ENCODE results near the gene ELOA. TPM values are rescaled to one million over a fixed set of nuclear protein-coding genes. Genes with fewer than 3 reads are reported as not detected.

The ELOA gene, protein sequence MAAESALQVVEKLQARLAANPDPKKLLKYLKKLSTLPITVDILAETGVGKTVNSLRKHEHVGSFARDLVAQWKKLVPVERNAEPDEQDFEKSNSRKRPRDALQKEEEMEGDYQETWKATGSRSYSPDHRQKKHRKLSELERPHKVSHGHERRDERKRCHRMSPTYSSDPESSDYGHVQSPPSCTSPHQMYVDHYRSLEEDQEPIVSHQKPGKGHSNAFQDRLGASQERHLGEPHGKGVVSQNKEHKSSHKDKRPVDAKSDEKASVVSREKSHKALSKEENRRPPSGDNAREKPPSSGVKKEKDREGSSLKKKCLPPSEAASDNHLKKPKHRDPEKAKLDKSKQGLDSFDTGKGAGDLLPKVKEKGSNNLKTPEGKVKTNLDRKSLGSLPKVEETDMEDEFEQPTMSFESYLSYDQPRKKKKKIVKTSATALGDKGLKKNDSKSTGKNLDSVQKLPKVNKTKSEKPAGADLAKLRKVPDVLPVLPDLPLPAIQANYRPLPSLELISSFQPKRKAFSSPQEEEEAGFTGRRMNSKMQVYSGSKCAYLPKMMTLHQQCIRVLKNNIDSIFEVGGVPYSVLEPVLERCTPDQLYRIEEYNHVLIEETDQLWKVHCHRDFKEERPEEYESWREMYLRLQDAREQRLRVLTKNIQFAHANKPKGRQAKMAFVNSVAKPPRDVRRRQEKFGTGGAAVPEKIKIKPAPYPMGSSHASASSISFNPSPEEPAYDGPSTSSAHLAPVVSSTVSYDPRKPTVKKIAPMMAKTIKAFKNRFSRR
- total RNA-seq (2022) = 32.4 and 36.5 TPM in 2 replicates
- Bru-seq, nascent RNA = percentile 78 among the genes with signal in this experiment
- BruChase-seq, experiment 1, labeled RNA remaining after a 6-hour chase = percentile 89 among the genes with signal in this experiment
- BruChase-seq, experiment 2, labeled RNA remaining after a 2-hour chase = percentile 93 among the genes with signal in this experiment
- long read RNA-seq, full-length matches to known transcripts = 26 of 40 reads
- long read RNA-seq, partial matches to known transcripts = 9 of 40 reads
- long read RNA-seq, other reads (novel, unspliced or antisense) = 5 of 40 reads

GRCh38 chr1:23743287-23744152 lies at the start of gene ELOA:
Gene ELOA (plus strand): TSS chr1:23743471. CDS start chr1:23743504, 33 bp downstream.
- intact Hi-C loops (cut with micrococcal nuclease; ENCODE audit: unreplicated experiment) = no loop called here
- CTCF ChIA-PET = interaction anchor here (0.6 to 1.3 kb wide), 3 partner anchors 16 to 121 kb away, joined by 3 to 4 read pairs (median 3); partner anchors contain the start of gene RPL11
- TF ChIP-seq, protein P1, sequence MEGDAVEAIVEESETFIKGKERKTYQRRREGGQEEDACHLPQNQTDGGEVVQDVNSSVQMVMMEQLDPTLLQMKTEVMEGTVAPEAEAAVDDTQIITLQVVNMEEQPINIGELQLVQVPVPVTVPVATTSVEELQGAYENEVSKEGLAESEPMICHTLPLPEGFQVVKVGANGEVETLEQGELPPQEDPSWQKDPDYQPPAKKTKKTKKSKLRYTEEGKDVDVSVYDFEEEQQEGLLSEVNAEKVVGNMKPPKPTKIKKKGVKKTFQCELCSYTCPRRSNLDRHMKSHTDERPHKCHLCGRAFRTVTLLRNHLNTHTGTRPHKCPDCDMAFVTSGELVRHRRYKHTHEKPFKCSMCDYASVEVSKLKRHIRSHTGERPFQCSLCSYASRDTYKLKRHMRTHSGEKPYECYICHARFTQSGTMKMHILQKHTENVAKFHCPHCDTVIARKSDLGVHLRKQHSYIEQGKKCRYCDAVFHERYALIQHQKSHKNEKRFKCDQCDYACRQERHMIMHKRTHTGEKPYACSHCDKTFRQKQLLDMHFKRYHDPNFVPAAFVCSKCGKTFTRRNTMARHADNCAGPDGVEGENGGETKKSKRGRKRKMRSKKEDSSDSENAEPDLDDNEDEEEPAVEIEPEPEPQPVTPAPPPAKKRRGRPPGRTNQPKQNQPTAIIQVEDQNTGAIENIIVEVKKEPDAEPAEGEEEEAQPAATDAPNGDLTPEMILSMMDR (IDR thresholded peaks at IDR 0.05; ENCODE audit: unreplicated experiment) = no peak
- peaks cover 13% of the 10 kb centered on the region for H3K4me1 Mint-ChIP-seq (ENCODE audit: low read depth, unreplicated experiment)
- no peaks in the 10 kb centered on the region for H3K9me3 Mint-ChIP-seq (ENCODE audit: low read depth, unreplicated experiment)
- H3K36me3 Mint-ChIP-seq (ENCODE audit: insufficient read depth, unreplicated experiment) = peaks cover 40% of the 10 kb centered on the region
- H3K27me3 Mint-ChIP-seq (ENCODE audit: unreplicated experiment) = no peaks in the 10 kb centered on the region
- DNase-seq = peak; percentile 67
- peak within 1 kb of the TSS; percentile 76 for H3K4me3 Mint-ChIP-seq (ENCODE audit: low read depth, unreplicated experiment)
- BruUV-seq (replicated peaks) = no TSS peak
- peak within 1 kb of the TSS; percentile 17 for H3K27ac Mint-ChIP-seq (ENCODE audit: unreplicated experiment)

GRCh38 chr1:23693599-23693998 lies 49.7 kb upstream of the ELOA start:
- TF ChIP-seq, protein P1 (IDR thresholded peaks at IDR 0.05; ENCODE audit: unreplicated experiment) = no peak
- peaks cover 38% of the 10 kb centered on the region for H3K4me1 Mint-ChIP-seq (ENCODE audit: low read depth, unreplicated experiment)
- CTCF ChIA-PET = no interaction called here
- no peaks in the 10 kb centered on the region for H3K9me3 Mint-ChIP-seq (ENCODE audit: low read depth, unreplicated experiment)
- H3K27me3 Mint-ChIP-seq (ENCODE audit: unreplicated experiment) = no peaks in the 10 kb centered on the region
- peaks cover 72% of the 10 kb centered on the region for H3K36me3 Mint-ChIP-seq (ENCODE audit: insufficient read depth, unreplicated experiment)
- peak overlapping the region; percentile 83 for H3K27ac Mint-ChIP-seq (ENCODE audit: unreplicated experiment)
- H3K4me3 Mint-ChIP-seq (ENCODE audit: low read depth, unreplicated experiment) = peak overlapping the region; percentile 77
- intact Hi-C loops (cut with micrococcal nuclease; ENCODE audit: unreplicated experiment) = no loop called here
- no TSS peak for BruUV-seq (replicated peaks)
- DNase-seq = no peak

DNA sequence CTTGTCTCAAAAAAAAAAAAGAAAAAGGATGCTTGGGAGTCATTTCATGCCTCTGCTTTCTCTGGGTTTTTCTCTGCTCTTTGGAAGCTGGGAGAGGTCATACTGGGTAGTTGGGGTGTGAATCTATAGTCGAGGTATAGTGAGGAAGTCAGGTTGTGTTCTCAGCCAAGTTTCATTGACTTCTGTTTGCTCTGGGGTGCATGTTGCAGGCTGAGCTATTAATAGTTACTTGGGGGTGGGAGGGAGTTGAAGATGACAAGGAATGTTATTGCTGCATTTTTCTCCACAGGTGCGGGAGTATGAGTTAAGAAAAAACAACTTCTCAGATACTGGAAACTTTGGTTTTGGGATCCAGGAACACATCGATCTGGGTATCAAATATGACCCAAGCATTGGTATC lies 48.9 kb upstream of the ELOA start:
- Mint-ChIP-seq H3K36me3 (ENCODE audit: insufficient read depth, unreplicated experiment) (peaks cover 75% of the 10 kb centered on the region), H3K27me3 (ENCODE audit: unreplicated experiment) (no peaks in the 10 kb centered on the region), H3K4me1 (ENCODE audit: low read depth, unreplicated experiment) (peaks cover 38% of the 10 kb centered on the region), H3K27ac (ENCODE audit: unreplicated experiment) (no peak overlapping the region), H3K9me3 (ENCODE audit: low read depth, unreplicated experiment) (no peaks in the 10 kb centered on the region), H3K4me3 (ENCODE audit: low read depth, unreplicated experiment) (peak overlapping the region; percentile 44)
- BruUV-seq (replicated peaks) = no TSS peak
- DNase-seq = no peak
- TF ChIP-seq, protein P1 (IDR thresholded peaks at IDR 0.05; ENCODE audit: unreplicated experiment) = no peak
- CTCF ChIA-PET = no interaction called here
- intact Hi-C loops (cut with micrococcal nuclease; ENCODE audit: unreplicated experiment) = no loop called here

Measured in Calu3 (cell line).